D721Med (cell line): Measurements from ENCODE around the gene ZNF821.
"Not testable (repeated sequence)": the region's sequence is repeated elsewhere in the genome, so short reads cannot be mapped to it uniquely, and the experiment has no call there.

ENCODE experiments used
- DNase-seq: peaks from one replicate; pipeline ENCODE4 v3.0.0; 2011; ENCODE audit warnings: low spot score; ENCODE audit not compliant: insufficient read length
- FAIRE-seq: peaks from 2 replicates; lab custom pipeline; 2011; peaks lifted over from hg19 to GRCh38; lab: Jason Lieb, UNC
- TF ChIP-seq, protein P1 (sequence below): IDR thresholded peaks from 2 replicates; pipeline ENCODE4 v1.5.1; 2012; ENCODE audit warnings: mild to moderate bottlenecking, control low read depth; ENCODE audit not compliant: insufficient read depth; ENCODE audit errors: missing control alignments

Gene ZNF821

DNA sequence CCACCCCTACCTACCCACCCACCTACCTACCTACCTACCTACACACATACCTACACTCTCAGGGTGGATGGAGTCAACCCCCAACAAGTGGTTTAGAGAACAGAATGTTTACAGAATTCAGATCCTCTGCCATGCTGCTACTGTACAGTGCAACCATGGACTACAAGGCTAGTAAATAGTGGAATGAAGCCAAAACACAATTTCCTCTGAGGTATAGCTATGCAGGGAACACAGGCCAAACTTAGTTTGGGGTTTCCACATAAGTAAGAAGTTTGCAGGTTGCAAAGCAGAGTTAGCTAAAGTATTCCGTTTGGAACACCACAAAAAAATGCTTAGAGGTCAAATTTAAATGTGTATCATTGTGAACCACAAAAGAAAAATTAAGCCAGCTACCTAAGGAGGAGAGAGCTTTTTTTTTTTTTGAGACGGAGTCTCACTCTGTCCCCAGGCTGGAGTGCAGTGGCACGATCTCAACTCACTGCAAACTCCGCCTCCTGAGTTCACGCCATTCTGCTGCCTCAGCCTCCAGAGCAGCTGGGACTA lies 72.7 kb downstream of the ZNF821 start:
- FAIRE-seq (no peak), DNase-seq (no peak)
- TF ChIP-seq, protein P1, sequence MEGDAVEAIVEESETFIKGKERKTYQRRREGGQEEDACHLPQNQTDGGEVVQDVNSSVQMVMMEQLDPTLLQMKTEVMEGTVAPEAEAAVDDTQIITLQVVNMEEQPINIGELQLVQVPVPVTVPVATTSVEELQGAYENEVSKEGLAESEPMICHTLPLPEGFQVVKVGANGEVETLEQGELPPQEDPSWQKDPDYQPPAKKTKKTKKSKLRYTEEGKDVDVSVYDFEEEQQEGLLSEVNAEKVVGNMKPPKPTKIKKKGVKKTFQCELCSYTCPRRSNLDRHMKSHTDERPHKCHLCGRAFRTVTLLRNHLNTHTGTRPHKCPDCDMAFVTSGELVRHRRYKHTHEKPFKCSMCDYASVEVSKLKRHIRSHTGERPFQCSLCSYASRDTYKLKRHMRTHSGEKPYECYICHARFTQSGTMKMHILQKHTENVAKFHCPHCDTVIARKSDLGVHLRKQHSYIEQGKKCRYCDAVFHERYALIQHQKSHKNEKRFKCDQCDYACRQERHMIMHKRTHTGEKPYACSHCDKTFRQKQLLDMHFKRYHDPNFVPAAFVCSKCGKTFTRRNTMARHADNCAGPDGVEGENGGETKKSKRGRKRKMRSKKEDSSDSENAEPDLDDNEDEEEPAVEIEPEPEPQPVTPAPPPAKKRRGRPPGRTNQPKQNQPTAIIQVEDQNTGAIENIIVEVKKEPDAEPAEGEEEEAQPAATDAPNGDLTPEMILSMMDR, result no peak

DNA sequence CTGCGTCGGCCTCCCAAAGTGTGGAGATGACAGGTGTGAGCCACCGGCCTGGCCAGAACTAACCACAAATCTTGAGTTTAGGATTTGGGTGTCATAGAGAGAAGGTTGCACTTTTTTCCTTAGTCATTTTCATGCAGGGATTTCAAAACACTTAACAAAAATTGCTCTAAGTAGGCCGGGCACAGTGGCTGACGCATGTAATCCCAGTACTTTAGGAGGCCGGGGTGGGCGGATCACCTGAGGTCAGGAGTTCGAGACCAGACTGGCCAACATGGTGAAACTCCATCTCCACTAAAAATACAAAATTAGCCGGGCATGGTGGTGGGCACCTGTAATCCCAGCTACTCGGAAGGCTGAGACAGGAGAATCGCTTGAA lies 73.8 kb downstream of the ZNF821 start:
- FAIRE-seq, DNase-seq: not testable (repeated sequence)
